ENCODE data around the gene GALR2.

Gene GALR2

GRCh38 chr17:76097716-76098295, 23.2 kb downstream of the GALR2 start:
- no peak for DNase-seq

GRCh38 chr17:76102944-76103273, 28.3 kb downstream of the GALR2 start:
- no peak for DNase-seq

GRCh38 chr17:76103274-76104139, 28.9 kb downstream of the GALR2 start, which contains the start of gene EXOC7:
TSS of gene EXOC7 (minus strand) at chr17:76103787. CDS start at chr17:76103692, 95 bp downstream.
- peak; percentile 98 for DNase-seq

- DNase-seq: no peak
Measured at GRCh38 chr17:76104140-76104895, 29.7 kb downstream of the GALR2 start.

- DNase-seq: no peak
Measured at GRCh38 chr17:76104896-76105231, 30.3 kb downstream of the GALR2 start.

GRCh38 chr17:76106703-76107102, 32.1 kb downstream of the GALR2 start:
- no peak for DNase-seq

- DNase-seq: peak; percentile 28
Measured at GRCh38 chr17:76107509-76107908, 32.9 kb downstream of the GALR2 start.

GRCh38 chr17:76111956-76112355, 37.4 kb downstream of the GALR2 start:
- DNase-seq: no peak

- DNase-seq: no peak
Measured at GRCh38 chr17:76115138-76115754, 40.7 kb downstream of the GALR2 start.

- DNase-seq: no peak
Measured at GRCh38 chr17:76119409-76120371, 45.1 kb downstream of the GALR2 start.

GRCh38 chr17:76120658-76121008, 46.1 kb downstream of the GALR2 start:
- DNase-seq: no peak

- DNase-seq: peak; percentile 41
Measured at GRCh38 chr17:76121932-76122430, 47.4 kb downstream of the GALR2 start.

- DNase-seq: peak; percentile 17
Measured at GRCh38 chr17:76122431-76123190, 48.0 kb downstream of the GALR2 start.

GRCh38 chr17:76123191-76123499, 48.6 kb downstream of the GALR2 start:
- DNase-seq: no peak

GRCh38 chr17:76123749-76124581, 49.4 kb downstream of the GALR2 start:
- no peak for DNase-seq

GRCh38 chr17:76124582-76125390, 50.2 kb downstream of the GALR2 start:
- DNase-seq: no peak

GRCh38 chr17:76125391-76125675, 50.8 kb downstream of the GALR2 start:
- no peak for DNase-seq

GRCh38 chr17:76125922-76126321, 51.3 kb downstream of the GALR2 start:
- no peak for DNase-seq
